Measurements from ENCODE around the gene CCNJ.

Gene CCNJ

DNA sequence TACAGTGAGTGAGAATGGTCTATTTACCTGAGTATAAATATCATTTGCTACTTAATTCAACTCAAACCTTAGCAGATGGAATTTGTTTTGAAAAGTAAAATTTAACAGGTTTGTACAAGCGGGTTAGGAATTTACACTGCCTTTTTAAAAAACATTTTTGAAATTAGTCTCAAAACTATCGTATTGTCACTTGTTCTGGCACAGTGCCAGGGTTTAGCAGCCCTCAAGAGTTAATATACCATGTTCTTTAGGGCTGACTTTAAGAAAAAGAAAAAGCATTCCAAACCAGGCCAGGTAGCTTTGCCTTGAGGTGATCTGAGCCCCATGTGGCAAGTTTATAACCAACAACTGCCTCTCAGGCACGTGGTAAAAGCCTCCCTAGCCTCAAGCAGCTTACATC, 17.8 kb downstream of the CCNJ start:
- DNase-seq: no peak

DNA sequence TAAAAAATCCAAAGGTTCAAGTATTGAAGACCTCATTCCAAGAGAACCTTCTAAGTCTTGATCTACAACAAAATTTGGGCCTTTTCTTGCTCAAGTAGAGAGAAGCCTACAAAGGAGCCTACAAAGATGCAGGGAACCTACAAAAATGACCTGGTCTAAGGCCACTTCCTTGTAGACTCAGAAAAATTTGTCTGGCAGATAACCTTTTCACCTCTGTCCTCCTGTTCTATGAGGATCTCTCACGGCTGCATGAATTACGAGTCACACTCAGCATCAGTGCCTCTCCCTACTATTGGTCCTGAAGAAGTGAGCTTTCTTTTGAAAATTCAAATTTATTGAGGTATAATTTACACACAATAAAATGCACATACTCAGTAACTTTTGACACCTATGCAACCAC, 29.3 kb downstream of the CCNJ start:
- DNase-seq: no peak

GRCh38 chr10:96073722-96074121, 30.3 kb downstream of the CCNJ start:
- DNase-seq: peak; percentile 76

GRCh38 chr10:96074776-96075175, 31.4 kb downstream of the CCNJ start:
- DNase-seq: no peak

DNA sequence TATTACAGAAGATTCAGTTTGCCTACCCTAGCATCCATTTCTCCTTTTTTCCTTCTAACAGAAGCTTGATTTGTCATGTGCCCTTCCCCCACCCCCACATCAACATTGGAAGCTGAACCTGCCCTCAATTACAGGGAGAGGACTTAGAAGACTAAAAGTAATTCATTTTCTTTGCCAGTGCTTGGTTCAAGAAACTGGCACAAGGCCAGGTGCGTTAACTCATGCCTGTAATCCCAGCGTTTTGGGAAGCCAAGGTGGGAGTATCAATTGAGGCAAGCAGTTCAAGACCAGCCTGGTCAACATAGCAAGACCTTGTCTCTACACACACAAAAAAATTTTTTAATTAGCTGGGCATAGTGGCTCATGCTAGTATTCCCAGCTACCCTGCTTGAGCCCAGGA, 32.6 kb downstream of the CCNJ start:
- no peak for DNase-seq

DNA sequence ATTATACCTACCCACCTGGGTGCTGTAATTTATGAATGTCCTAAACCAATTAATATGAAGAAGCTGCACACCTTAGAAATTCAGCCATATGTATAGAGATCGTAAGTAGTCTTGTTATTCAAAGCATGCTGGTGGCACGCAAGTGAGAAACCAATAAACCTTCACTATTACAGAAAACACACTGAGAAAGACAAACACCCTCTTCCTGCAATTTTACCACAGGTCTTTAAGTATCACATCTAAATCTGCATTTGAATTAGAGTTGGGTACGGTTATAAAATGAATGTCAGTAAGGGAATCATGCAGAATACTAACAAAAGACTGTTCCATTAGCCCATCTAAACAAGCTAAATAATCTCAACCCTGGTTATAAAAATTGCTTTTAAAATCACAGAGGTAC, 33.8 kb downstream of the CCNJ start:
- DNase-seq: no peak

- DNase-seq: no peak
Measured at GRCh38 chr10:96082153-96082552, 38.8 kb downstream of the CCNJ start.

DNA sequence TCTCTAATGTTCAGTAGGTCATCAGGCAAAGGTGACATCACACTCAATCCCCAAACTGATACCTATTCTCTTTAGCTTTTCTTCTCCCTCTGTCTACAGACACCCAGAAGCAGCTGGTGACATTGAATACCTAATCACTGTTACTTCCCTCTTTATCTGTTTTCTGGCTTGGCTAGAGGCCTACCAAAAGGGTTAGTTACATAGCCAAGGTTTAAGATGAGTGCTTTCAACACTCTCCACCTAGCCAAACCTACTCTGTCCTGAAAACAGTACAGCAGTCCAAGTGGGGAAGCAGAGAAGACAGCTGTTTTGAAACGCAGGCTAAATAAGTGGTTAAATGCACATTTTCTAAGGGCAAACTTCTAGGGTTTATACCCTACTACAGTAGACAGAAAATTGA, 39.4 kb downstream of the CCNJ start:
- no peak for DNase-seq

DNA sequence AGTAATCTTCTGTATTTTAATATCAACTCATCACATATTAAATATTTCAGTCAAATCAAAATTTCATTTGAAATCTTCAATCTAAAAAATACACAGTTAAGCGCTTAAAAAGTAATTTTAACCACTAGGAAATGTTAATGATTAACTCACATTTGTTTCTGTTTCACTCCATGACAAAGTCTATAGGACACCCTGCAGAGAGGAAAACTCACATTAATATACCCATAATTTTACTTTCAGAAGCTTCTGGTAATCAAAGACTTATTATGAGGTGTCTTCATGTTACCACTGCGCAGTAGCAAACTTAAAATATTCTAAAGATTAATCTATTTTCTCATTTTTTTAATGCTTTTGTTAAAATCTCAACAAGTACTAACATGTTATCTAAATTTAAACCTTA, 45.7 kb downstream of the CCNJ start:
- no peak for DNase-seq

GRCh38 chr10:96089670-96090462, 46.5 kb downstream of the CCNJ start:
- DNase-seq: peak; percentile 98

DNA sequence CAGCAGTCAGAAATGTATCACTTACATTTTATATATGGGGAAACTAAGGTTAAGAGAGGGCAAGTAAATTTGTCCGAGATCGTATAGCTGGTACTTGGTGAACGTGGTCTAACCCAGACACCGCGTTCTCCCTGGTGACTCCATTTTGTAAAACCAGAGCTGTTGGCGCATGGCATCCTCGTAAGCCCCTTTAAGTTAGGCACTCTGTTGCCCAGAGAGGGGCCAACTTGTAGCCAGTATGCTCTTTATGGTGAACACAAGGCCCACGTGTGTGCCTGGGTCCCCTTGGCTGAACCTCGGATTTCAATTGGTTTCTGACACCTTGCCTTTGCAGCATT, 47.0 kb downstream of the CCNJ start:
- DNase-seq: no peak

- DNase-seq: no peak
Measured at GRCh38 chr10:96092999-96093767, 49.8 kb downstream of the CCNJ start.

DNA sequence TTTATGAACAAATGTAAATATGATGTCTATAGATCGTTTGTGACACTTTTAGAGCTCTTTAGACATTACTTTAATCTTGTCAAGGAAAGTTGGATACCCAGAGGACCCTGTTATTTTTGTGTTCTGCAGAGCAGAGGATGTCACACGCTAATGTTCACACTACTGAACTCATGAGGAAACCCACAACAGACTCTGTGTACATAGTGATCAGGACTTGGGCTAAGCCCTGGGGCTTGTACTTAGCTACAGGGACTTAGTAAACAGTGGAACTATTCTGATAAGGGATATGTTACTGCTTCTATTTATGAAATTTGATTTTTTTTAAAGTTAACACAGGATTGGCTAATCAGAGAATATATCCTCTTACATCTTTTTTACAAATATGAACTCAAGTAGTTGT, 50.6 kb downstream of the CCNJ start:
- no peak for DNase-seq

DNA sequence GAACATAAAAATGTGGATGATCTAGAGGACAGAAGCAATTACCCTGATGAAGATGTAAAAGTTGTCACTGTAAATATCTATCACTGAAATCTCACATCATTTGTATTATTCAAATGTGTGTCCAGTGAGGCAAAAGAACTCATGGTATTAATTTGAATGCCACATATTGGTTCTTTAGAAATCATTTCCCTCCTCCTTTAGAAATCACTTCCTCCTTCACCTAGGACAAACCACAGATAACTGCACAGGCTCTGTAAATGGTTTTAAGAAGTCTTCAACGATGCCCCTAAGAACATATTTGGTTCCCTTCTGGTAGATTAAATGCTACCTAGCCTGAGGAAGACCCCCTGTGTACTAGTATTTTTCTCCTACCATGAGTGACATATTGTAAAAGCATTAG, 53.6 kb downstream of the CCNJ start:
- no peak for DNase-seq

GRCh38 chr10:96097865-96098264, 54.5 kb downstream of the CCNJ start:
- no peak for DNase-seq

GRCh38 chr10:96107623-96108038, 64.2 kb downstream of the CCNJ start:
- DNase-seq: no peak

Data from fibroblast of skin of scalp (primary cell).